ENCODE data around the gene CHCHD10. TPM values are rescaled to one million over a fixed set of nuclear protein-coding genes. Genes with fewer than 3 reads are reported as not detected.
A peak's percentile ranks its signal among the peaks of the same experiment; 100 is the strongest.

Gene CHCHD10
- polyA plus RNA-seq, 3 donors from 2014 or later: 5.7 to 9.3 (median 8.1) TPM

DNA sequence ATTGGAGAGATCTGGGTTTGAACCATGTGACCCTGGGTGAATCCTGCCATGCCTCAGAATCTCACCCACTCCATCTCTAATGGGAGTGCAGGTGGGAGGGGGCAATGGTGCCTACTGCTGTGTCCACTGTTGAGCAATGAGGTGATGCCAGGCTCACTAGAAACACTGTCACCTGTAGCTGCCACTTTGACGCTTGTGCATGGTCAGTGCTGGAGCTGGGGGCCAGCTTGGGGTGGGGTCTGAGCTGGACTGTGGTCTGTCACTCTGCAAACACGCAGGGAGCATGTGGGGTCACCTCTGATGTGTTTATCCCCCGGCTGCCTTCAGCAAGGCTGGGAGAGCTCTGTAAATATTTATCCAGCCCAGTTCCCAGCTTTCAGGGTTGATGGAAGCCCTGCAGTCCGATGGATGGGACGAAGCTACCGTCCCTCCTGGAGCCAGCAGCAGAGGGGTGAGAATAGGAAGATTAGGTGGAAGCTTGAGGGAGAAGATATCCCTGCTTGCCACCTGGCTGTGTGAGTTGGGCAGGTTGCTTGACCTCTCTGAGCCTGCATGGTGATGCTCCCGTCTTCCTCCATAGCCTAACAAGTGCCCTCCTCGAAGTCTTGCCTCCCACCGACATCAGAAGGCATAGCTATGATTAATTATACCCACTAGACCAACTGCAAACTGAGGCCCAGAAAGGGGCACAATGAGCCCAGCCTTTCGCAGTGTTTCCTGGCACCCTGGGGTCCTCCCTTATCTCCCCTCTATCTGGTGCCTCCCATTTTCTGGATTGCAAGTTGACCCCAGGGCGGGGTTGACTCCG lies 6.5 kb upstream of the CHCHD10 start:
- peak overlapping the region in 1 of 5 donors; percentile 34 for H3K4me3 Mint-ChIP-seq
- DNase-seq: no peak
- H3K36me3 Mint-ChIP-seq: no peaks in the 10 kb centered on the region
- peaks cover 0 to 6% (median 2%) of the 10 kb centered on the region in 3 donors for H3K27me3 Mint-ChIP-seq (ENCODE audit: low read depth in 3 of 3)
- peaks cover 5 to 13% of the 10 kb centered on the region in 2 donors for H3K4me1 Mint-ChIP-seq
- no peaks in the 10 kb centered on the region for H3K9me3 Mint-ChIP-seq
- no peak overlapping the region for H3K27ac Mint-ChIP-seq

DNA sequence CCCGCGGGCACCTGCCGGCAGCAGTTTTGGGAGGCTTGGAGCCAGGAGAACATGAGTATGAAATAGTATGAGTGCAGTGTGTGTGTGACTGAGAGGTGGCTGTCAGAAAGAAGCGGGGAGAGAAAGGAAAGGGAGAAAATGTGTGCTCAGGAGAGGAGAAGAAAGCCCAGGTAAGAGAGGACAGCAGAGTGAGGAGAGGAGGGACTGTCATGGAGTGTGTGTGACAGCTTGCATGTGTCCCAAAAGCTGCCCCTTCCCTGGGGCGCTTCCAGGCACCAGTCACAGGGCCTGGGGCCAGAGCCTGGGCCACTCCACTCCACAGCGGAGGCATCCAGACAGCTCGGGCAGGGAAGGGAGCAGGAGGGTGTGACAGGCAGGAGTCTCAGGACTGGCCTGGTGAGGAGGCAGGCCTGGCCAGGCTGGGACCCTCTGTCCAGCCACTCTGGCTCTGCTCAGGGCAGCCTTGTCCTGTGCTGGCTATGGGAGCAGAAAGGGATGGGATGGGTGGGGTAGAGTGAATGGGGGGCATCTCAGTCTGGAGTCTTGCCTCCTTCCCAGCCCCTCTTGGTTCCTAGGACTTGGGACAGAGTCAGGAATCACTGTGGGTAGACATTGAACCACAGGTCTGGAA lies 5.8 kb upstream of the CHCHD10 start:
- H3K27me3 Mint-ChIP-seq (ENCODE audit: low read depth in 3 of 3): peaks cover 0 to 6% (median 2%) of the 10 kb centered on the region in 3 donors
- peaks cover 5 to 13% of the 10 kb centered on the region in 2 donors for H3K4me1 Mint-ChIP-seq
- H3K27ac Mint-ChIP-seq: peak overlapping the region in 1 of 6 donors; percentile 7
- no peak for DNase-seq
- H3K9me3 Mint-ChIP-seq: no peaks in the 10 kb centered on the region
- H3K36me3 Mint-ChIP-seq: no peaks in the 10 kb centered on the region
- peak overlapping the region; percentile 19 to 65 (median 42) for H3K4me3 Mint-ChIP-seq

DNA sequence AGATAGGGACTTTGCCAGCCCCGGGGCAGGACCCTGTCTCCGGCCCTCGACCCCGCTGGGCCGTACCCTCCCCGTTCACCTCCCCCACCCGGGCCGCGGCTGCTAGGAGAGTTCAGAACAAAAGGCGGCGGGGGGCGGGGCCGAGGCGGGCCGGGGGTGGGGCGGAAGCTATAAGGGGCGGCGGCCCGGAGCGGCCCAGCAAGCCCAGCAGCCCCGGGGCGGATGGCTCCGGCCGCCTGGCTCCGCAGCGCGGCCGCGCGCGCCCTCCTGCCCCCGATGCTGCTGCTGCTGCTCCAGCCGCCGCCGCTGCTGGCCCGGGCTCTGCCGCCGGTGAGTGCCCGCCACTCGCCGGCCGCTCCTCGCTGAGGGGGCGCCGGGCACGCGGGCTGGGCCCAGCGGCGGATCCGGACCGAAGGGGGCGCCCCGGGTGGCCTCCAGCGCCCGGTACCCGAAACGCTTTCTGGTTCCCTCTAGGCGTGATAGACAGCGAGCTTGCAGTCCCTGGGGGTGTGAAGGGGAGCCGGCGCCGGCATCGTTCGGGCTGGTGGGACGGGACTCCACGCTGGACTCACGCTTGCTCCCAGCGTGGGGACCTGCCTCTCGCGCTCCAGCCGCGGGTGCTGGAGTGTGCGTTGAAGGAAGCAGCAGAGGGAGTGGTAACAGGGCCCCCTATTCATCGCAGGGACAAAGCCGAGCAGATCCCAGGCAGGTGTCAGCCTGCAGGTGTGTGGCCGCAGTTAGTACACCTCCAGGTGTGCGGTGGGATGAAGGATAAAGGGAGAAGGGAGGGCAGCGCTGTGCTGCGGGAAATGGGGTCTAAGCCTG lies 5.1 kb upstream of the CHCHD10 start, which contains the start of gene MMP11:
Gene MMP11 (plus strand): TSS at position 201 of the 825 bp plus-strand sequence. CDS start 22 bp downstream, at position 223.
- Mint-ChIP-seq H3K27me3 (ENCODE audit: low read depth in 3 of 3) (peaks cover 0 to 4% (median 2%) of the 10 kb centered on the region in 3 donors), H3K4me1 (peaks cover 5 to 14% of the 10 kb centered on the region in 2 donors), H3K4me3 (peak within 1 kb of the TSS; percentile 54 to 75 (median 65)), H3K36me3 (no peaks in the 10 kb centered on the region), H3K27ac (peak within 1 kb of the TSS in 2 of 6 donors; percentile 7 to 49), H3K9me3 (no peaks in the 10 kb centered on the region)
- peak; percentile 39 to 54 (median 48) for DNase-seq

DNA sequence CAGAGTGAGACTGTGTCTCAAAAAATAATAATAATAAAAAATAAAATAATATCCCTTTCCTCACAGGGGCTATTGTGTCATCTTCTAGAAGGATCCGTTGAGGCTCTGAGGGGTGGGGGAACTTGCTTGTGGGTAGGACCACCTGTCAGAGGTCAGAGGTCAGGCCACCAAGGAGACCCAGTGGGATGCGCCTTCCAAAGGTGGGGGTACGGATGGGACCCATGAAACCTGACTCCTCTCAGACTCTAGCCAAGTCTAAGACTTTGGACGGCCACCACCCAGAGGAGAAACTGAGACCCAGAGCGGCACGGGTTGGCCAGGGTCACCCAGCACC lies 4.5 kb upstream of the CHCHD10 start:
- Mint-ChIP-seq H3K36me3 (no peaks in the 10 kb centered on the region), H3K4me3 (peak overlapping the region; percentile 54 to 75 (median 63)), H3K9me3 (no peaks in the 10 kb centered on the region), H3K27ac (peak overlapping the region in 1 of 6 donors; percentile 49), H3K4me1 (peaks cover 5 to 15% of the 10 kb centered on the region in 2 donors), H3K27me3 (ENCODE audit: low read depth in 3 of 3) (peaks cover 0 to 4% (median 2%) of the 10 kb centered on the region in 3 donors)
- no peak for DNase-seq

DNA sequence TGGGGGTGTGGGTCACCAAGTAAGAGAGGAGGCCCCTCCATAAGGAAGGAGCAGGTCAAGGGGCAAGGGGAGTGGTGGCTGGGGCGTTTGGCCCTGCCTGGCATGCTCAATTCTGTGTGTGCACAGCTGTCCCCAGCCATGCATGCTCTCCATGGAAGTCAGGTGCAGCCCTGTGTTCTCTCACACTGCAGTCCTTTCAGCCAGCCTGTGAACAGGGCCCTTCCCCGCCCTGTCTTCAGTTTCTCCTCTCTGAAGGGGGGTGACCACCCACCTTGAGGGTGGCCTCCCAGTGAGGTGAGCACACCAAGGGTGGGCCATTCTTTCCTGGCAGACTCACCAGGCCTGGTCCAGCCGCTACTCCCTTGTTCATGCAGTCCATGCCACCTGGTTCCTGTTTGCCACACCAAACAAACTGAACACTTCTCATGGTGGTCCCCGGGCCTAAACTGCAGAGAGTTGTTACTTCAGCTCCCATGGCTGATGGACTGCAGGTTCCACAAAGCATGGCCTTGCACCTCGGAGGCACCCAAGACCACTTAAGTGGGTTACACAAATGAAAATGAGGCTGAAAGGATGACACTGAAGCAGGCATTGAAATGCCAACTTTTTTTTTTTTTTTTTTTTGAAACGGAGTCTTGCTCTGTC lies 1.7 kb upstream of the CHCHD10 start:
- Mint-ChIP-seq H3K36me3 (no peaks in the 10 kb centered on the region), H3K9me3 (no peaks in the 10 kb centered on the region), H3K27me3 (ENCODE audit: low read depth in 3 of 3) (peaks cover 0 to 3% (median 1%) of the 10 kb centered on the region in 3 donors), H3K4me1 (peaks cover 21 to 38% of the 10 kb centered on the region in 2 donors), H3K4me3 (peak overlapping the region in 4 of 5 donors; percentile 26 to 85 (median 62)), H3K27ac (no peak overlapping the region)
- DNase-seq: no peak

DNA sequence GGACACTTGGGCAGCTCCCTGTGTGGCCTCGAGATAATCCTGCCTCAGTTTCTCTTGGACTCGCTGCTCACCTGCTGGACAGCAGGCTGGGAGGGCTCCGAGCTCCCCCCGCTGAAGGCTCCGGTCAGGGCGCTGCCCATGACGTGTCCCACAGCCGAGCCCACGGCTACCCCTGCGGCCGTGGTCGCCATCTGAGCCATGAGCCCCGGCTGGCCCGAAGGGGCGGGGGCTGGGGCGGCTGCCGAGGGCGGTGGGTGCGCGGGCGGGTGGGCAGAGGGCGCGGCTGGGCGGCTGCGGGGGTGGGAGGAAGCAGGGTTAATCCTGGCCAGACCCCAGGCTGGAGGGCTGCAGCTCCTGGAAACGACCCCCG lies 484 bp downstream of the CHCHD10 start:
- Mint-ChIP-seq H3K4me3 (peak overlapping the region; percentile 69 to 85 (median 74)), H3K4me1 (peaks cover 37 to 46% of the 10 kb centered on the region in 2 donors), H3K27me3 (ENCODE audit: low read depth in 3 of 3) (peaks cover 0 to 3% (median 1%) of the 10 kb centered on the region in 3 donors), H3K27ac (no peak overlapping the region), H3K36me3 (no peaks in the 10 kb centered on the region), H3K9me3 (no peaks in the 10 kb centered on the region)
- DNase-seq: no peak

DNA sequence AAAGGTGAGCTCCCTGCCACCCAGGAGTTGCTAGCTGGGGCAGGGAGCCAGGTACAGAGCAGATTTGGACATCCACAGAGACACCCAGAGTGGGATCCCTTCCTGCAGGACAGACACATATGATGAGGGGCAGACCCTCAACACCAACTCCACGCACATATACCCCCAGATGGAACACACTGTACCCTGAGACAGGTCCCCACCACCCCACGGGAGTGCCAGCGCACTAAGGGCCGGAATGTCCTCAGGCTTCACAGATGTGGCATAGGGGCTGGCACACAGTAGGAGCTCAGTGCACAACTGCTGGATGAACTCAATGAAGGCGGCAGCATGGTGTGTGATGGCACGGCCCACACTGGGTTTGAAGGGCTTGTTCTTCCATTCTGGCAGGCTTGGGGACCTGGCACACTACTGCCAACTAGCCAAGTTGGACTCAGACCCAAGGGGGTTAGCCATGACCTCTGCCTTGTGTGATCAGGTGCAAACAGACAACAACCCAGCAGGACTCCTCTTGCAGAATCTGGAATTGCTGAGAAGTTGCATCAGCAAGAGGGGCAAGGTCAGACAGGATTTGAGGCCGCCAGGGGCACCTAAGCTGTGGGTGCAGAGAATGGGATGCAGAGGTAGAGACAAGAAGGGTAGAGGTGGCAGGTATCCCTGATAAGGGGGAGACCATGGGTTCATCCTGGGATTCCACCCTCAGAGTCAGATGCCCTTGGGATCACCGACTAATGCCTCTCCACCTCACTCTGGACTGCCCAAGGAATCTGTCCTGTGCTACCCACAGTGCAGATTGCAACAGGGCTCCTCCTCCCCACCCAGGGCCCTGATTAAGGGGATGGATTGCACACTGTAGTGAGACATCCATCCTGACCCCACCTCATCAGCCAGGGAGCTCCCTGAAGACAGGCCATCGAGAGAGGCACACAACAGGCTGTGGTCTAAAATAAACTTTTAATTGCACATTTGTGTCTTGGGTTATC lies 2.6 kb downstream of the CHCHD10 start:
- H3K4me3 Mint-ChIP-seq: peak overlapping the region; percentile 6 to 62 (median 50)
- peaks cover 33 to 40% of the 10 kb centered on the region in 2 donors for H3K4me1 Mint-ChIP-seq
- H3K9me3 Mint-ChIP-seq: no peaks in the 10 kb centered on the region
- peaks cover 0 to 3% (median 2%) of the 10 kb centered on the region in 3 donors for H3K27me3 Mint-ChIP-seq (ENCODE audit: low read depth in 3 of 3)
- no peak for DNase-seq
- H3K36me3 Mint-ChIP-seq: no peaks in the 10 kb centered on the region
- no peak overlapping the region for H3K27ac Mint-ChIP-seq

DNA sequence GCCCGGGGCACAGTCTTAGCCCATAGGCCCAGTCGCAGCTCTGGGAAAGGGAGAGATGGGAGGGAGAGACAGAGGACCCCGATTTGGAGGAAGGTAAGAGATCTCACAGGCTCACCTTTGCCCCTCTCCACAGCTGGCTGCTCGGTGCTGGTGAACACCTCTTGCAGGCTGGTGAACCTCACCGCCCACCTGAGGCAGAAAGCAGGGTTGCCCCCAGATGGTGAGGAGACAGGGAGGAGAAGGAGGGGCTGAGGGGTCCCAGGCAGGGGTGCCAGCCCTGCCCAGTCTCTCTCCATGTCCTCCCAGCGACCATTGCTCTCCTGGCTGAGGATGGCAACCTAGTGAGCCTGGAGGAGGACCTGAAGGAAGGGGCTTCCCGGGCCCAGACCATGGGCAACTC lies 3.8 kb downstream of the CHCHD10 start:
- peak overlapping the region in 2 of 6 donors; percentile 45 to 46 for H3K27ac Mint-ChIP-seq
- no peaks in the 10 kb centered on the region for H3K36me3 Mint-ChIP-seq
- peaks cover 0 to 3% (median 0%) of the 10 kb centered on the region in 3 donors for H3K27me3 Mint-ChIP-seq (ENCODE audit: low read depth in 3 of 3)
- peak overlapping the region; percentile 64 to 75 (median 67) for H3K4me3 Mint-ChIP-seq
- no peaks in the 10 kb centered on the region for H3K9me3 Mint-ChIP-seq
- peaks cover 33 to 40% of the 10 kb centered on the region in 2 donors for H3K4me1 Mint-ChIP-seq
- DNase-seq: no peak

DNA sequence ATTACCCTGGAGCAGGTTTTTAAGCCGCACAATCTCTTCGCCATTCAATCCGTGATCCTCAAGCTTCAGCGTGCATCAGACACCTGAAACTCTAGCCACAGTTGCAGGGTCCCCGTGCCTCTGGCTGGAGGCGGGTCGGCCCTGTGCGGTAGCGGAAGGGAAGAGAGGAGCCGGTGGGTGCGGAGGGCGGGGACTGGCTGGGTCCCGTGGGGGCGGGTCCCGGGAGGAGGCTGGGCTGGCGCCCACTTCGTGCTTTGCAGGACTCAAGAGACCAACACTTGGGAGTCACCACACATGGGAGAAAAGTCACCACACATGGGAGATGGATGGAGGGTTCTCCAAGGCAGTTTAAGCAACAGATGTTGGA lies 4.2 kb downstream of the CHCHD10 start:
- Mint-ChIP-seq H3K36me3 (no peaks in the 10 kb centered on the region), H3K27ac (peak overlapping the region in 3 of 6 donors; percentile 24 to 46 (median 45)), H3K4me3 (peak overlapping the region; percentile 64 to 75 (median 67)), H3K27me3 (ENCODE audit: low read depth in 3 of 3) (peaks cover 0 to 3% (median 0%) of the 10 kb centered on the region in 3 donors), H3K4me1 (peaks cover 33 to 40% of the 10 kb centered on the region in 2 donors), H3K9me3 (no peaks in the 10 kb centered on the region)
- DNase-seq: peak; percentile 22 to 32 (median 28)

DNA sequence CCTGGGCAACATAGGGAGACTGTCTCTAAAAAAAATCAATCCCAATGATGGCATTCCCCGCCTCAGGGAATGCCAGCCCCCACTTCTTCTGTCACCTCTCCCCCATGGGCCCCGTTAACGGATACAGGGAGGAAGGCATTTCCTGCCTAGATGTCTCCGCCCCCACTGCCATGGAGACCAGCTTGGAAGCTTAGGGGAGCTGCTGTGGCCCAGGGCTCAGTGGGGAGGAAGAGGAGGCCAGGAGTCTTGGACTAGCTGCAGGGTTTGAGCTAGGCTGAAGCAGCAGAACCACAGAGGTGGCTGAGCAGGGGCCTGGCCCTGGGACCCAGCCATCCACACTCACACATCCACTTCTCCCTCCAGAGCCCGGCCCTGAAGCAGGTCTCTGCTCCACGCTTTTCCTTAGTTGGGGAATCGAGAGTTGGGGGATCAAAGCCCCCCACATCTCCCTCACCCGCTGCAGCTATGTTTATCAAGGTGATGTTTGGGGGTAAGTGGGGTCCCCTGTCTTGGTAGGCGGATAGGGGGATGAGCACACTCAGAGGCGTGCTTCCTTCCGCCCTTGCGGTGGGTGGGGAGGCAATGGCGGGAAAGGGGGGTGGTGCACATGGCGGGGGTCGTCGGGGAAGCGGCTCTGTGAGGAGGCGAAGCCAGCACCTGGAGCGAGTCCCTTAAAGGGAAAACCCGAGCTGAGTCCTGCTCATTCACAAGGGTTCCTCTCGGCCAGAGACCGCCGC lies 4.8 kb downstream of the CHCHD10 start, which contains the start of gene C22orf15:
Gene C22orf15 (plus strand): TSS at position 149 of the 737 bp plus-strand sequence. CDS start 317 bp downstream, at position 466.
- H3K27ac Mint-ChIP-seq: peak within 1 kb of the TSS in 5 of 6 donors; percentile 25 to 70 (median 53)
- H3K36me3 Mint-ChIP-seq: no peaks in the 10 kb centered on the region
- no peak for DNase-seq
- peak within 1 kb of the TSS; percentile 64 to 75 (median 67) for H3K4me3 Mint-ChIP-seq
- H3K27me3 Mint-ChIP-seq (ENCODE audit: low read depth in 3 of 3): peaks cover 0 to 3% (median 0%) of the 10 kb centered on the region in 3 donors
- peaks cover 33 to 40% of the 10 kb centered on the region in 2 donors for H3K4me1 Mint-ChIP-seq
- no peaks in the 10 kb centered on the region for H3K9me3 Mint-ChIP-seq

DNA sequence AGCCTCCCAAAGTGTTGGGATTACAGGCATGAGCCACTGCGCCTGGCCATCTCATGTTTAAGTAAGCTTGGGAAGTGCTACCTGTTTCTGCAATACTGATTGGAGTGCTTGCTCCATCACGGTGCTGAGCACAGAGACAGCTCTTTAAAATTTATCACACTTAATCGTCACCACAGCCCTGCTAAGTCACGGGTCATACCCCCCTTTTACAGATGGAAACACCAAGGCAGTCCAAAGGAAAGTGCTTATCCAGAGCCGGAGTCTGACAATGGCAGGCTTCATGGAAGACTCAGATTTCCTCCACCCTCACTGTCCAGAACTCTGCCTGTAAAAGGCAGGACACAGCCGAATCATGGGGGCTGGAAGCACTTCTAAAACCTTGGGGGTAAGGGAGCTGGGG lies 7.7 kb downstream of the CHCHD10 start:
- H3K27ac Mint-ChIP-seq: no peak overlapping the region
- H3K9me3 Mint-ChIP-seq: no peaks in the 10 kb centered on the region
- no peaks in the 10 kb centered on the region for H3K36me3 Mint-ChIP-seq
- no peak for DNase-seq
- H3K4me3 Mint-ChIP-seq: no peak overlapping the region
- peaks cover 21 to 23% of the 10 kb centered on the region in 2 donors for H3K4me1 Mint-ChIP-seq
- peaks cover 0 to 2% (median 0%) of the 10 kb centered on the region in 3 donors for H3K27me3 Mint-ChIP-seq (ENCODE audit: low read depth in 3 of 3)

All from immature natural killer cell (primary cell).